Activated CD8-positive, alpha-beta memory T cell treated with anti-CD3 and anti-CD28 coated beads, Interleukin-2, amount 50 U/mL, for 24 hours (primary cell): Measurements from ENCODE around the gene SDHC.
A peak's percentile ranks its signal among the peaks of the same experiment; 100 is the strongest.

ENCODE experiments used
- DNase-seq: peaks from one replicate; pipeline ENCODE4 v3.0.0-alpha.2; 2020; ENCODE audit errors: extremely low read depth

SDHC gene, protein sequence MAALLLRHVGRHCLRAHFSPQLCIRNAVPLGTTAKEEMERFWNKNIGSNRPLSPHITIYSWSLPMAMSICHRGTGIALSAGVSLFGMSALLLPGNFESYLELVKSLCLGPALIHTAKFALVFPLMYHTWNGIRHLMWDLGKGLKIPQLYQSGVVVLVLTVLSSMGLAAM

DNA sequence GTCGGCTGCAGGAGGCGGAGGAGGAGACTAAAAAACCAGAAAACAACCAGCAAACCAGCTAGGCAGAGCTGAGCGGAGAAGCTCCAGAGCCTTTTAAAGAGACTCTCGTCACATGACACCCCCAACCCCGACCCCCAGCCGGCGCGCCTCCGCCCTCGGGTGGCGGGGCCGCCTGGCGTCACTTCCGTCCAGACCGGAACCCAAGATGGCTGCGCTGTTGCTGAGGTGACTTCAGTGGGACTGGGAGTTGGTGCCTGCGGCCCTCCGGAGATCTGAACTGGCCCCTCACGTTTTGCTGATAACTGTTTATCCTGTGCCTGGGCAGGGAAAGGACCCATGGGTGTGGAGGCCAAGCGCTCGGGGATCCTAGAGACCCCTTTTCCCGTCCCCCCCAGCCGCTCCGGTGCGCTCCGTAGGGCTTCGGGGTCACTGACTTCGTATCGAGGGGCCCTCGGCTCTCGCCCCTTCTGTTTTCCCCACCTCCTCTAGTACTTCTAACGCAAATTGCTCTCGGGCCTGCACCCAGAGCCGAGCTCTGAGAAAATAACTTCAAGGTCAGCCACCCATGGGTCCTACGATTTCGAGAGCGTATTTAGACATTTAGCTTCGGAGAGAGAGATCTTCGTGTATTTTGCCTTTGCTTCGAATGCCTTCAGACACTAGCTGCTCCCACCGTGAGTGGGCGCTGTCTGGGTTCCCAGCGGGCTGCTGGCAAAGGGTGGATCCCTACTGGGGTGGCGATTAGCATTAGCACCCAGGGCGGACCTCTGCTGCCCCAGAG, at the start of gene SDHC:
Gene SDHC (plus strand): TSS at position 181 of the 781 bp plus-strand sequence. CDS start 25 bp downstream, at position 206.
- DNase-seq: peak; percentile 63

DNA sequence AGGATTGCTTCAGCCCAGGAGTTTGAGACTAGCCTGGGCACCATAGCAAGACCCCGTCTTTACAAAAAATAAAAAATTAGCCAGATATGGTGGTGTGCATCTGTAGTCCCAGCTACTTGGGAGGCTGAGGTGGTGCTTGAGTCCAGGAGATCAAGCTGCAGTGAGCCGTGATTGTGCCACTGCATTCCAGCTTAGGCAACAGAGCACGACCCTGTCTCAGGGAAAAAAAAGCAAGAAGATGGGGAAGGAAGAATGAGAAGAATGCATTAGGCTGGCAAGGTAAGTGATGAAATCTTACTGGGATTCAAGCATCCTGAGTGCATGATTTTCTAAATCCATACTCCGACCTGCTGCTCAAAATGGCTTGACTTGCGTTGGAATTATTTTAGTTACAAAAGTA, 48.9 kb upstream of the SDHC start:
- no peak for DNase-seq

DNA sequence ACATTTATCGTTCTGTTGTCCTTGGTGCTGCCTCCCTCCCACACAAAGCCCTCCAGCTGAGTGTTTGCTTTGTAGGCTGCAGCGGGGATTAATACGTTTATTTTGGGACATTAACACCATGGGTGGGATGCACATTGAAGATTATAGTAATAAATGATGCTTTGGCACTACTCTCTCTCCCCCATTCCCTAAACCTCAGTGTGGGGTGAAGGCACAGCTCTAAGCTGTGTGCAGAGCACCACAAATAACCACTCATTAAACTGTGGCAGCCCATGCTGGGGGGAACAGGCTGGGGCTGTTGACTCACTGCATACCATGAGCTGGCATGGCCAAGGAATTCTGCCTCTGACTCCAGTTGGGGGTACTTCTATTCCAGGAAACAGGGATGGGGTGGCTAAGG, 48.0 kb upstream of the SDHC start:
- no peak for DNase-seq

DNA sequence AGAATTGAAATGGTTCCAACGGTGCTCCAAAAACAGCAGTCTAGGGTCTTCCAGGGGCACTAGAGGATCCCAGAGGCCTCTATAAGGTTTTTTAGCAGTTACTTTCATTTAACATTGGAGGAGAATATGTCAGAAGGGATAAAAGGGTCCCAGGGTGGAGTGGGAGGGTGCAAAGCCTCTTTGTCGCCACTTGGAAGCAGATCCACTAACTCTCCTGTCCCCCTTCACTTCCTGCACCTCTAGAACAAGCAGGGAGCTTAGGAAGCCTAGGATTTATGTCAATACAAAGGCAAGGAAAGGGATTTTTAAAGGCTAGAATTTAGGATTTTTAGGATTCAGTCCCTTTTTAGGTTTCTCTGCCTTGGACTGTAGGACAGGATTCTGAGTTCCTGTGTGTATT, 47.3 kb upstream of the SDHC start:
- DNase-seq: no peak

DNA sequence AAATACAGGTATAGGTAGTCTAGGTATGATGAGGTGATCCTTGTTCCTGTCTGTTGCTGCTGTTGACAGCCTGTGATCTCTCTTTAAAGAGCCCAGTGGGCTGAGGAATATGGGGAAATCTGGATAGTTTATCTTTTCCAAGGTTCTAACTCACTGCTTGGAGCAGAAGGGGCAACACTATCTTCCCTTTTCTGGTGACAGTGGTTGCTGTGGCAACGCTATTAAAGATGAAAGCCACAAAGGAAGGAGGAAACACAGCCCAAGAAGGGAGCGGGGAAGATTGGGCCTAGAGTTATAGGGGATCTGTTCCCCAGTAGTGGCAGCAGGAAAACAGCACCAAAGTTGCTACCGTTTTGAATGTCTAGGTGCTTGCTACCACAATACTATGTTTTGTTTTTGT, 46.9 kb upstream of the SDHC start:
- no peak for DNase-seq

DNA sequence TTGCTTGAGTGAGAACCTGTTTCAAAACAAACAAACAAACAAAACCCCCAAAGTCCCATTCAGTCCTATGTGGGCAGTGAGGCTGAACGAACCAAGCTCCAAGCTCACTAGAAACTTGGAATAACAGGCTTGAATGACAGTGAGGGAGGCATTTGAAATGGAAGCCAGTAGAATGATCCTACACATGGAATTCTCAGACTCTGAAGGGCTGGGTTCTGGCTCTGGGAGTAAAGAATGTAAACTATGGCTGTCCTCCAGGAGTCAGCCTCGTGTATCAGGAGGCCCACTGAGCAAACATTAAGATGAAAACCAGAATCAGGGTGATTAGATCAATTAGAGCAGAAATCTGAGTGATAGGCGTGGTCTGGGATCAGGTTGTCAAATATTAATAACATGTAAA, 40.8 kb upstream of the SDHC start:
- no peak for DNase-seq

DNA sequence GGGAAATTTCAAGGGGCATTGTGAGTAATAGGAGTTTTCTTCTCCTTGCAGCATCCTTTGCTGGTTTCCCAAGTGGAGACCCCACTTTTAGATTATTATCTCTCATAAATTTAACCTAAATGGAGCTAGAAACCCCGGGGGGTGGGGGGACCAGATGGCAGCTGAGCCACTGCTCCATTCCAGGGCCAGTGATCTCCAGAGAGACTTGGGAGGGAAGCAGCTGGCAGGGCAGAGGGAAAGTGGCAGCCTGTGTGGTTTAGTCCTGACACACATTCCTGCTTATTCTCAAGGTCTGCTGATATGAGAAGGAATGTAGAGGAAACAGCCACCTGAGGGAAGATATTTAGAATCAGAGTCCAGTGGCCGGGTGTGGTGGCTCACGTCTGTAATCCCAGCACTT, 39.3 kb upstream of the SDHC start:
- no peak for DNase-seq

DNA sequence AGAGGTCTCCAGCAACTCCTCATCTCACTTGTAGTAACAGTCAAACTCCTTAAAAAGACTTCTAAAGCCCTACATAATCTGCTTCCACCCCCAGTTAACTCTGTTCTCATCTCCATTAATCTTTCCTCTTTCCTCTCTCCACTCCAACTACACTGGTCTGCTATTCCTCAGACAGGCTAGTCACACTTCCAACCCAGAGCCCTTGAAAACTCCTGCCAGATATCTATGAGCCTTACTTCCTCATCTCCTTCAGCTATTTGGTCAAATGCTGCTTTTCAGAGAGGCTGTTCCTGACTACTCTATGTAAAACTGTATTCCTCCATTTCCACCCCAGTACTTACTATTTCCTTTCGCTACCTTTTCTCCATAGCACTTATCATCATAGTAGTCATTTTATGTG, 31.2 kb upstream of the SDHC start:
- no peak for DNase-seq

DNA sequence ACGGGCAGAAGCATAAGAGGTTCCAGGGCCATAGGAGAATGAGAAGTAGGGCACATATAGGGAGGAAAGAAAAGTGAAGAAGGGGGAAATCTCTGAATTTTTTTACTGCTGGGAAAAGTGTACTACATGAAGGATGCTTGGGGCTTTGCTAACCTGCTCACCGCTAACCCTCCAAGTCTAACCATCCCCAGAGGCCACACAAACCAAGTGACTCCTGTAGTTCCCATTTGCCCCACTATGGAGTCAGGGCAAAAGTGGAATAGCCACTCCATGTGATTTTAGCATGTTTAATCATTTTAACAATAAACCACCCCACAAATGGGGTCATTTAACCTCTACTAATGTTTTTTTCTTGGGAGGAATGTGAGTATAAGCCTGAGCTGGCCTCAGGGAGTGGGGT, 29.1 kb upstream of the SDHC start:
- DNase-seq: no peak

DNA sequence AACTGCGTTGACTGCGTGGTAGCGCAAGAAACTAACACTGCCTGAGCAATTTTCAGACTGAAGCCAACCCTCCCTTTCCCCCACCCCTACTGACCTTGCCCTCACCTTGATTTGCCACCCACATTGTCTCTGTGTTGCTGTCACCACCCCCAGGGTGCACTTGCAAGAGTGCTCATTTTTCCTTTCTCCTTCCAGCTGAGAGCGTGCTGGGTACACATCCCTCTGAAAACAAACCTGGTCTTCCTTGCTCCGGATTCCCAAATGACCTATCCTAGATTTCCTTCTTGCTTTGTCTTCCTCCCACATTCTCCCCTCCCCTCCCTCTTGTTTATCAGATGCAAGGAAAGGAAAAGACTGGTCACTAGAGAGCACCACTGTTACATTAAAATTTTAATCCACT, 28.7 kb upstream of the SDHC start:
- no peak for DNase-seq

DNA sequence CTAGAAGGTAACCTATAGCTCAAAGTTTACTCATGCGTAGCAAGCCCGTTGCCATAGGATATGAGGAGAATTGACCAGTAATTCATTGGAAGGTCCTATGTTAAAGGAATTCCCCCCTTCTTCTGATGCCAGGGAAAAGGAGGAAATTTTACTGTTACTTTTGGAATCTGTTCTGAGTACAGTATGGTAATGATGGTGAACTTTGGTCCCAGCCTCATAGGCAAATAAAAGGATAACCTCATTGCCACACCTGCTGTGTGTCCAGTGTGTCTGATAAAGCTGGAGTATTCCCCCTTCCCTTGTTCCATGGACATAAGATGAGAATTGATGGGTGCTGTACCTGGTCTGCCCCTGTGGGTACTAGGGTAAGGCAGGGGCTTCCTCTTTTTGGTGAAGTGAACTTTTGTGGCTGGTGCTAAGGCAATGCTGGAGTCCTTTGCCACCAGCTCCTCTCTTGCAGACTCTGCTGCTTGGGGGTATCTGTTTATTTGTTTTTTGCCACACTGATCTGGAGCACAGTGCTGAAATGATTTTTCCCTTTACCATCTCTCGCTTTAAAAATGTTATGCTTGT, 26.6 kb upstream of the SDHC start:
- no peak for DNase-seq

DNA sequence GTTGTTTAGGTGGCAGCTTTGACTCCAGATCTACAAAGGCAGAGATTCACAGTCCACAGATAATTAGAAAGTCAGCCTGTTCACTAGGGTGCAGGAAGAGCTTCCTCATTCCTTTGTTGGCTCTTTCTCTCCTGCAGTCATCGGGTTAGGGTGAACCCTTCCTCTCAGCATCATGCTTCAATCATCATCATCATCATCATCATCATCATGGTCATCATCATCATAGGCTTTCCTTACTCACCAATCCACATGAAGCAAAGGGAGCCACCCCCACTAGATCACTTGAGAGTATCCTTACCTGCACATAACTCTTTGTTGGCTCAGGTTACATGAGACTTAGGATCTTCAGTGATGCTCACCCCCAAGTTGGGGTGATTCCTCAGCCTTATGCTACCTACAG, 23.4 kb upstream of the SDHC start:
- DNase-seq: no peak

DNA sequence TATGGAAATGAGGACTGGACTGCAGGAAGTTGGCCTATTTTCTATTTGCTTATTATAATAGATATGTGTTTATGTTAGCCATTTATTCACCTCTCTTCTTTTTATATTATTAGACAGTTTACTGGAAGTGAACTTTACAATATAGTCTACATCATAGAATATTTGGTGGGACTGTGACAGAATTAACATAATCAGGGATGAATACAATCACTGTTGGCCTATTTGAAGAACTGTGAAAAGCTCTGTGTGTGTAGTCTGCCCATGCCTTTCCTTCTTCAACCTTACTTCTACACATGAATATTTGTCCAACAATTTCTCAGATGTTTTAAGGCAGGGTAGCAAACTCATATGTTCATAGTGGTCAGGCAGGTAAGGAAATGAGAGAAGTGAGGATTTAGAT, 16.8 kb upstream of the SDHC start:
- no peak for DNase-seq

DNA sequence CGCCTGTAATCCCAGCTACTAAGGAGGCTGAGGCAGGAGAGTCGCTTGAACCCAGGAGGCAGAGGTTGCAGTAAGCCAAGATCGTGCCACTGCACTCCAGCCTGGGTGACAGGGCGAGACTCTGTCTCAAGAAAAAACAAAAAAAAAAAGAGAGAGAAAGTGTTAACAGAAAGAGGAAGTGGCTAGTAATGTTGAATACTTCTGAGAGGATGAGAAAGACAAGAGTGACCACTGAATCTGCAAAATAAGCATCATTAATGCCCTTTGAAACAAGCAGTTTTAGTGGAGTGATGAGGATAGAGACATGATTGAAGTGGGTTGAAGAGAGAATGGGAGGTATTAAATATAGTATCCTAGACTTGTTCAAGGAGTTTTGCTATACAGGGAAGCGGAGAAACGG, 16.1 kb upstream of the SDHC start:
- no peak for DNase-seq

DNA sequence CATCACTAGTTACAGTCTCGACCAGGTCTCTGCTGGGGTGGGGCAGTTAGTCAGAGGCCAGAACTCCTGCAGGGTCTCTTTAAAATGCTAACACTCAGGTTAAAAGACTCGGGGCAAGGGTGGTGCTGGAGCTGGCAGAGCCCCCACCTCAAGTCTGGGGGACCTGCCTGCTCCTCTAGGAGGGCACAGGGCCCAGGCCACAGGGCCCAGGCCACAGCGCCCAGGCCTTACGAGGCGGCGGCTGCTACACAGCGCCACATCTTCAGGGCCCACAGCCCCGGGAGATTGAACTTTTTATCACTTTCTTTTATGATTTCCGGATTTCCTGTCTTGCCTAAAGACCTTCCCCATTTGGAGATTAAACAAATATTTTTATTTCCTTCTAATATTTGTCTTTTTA, 14.8 kb upstream of the SDHC start:
- DNase-seq: no peak

DNA sequence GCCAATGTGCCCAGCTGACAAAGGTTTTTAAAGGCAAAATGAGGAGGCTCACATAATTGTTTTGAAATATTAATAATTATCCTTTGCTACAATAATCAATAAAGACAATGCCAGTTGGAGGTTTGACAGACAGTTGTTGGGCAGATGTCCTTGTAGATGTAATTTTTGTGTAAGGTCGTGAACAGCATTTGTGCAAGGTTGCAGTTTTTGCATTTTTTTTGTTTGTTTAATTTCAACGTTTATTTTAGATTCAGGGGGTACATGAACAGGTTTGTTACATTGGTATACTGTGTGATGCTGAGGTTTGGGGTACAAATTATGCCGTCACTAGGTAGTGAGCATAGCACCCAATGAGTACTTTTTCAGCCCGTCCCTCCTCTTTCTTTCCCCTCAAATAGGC, 13.7 kb upstream of the SDHC start:
- DNase-seq: no peak

DNA sequence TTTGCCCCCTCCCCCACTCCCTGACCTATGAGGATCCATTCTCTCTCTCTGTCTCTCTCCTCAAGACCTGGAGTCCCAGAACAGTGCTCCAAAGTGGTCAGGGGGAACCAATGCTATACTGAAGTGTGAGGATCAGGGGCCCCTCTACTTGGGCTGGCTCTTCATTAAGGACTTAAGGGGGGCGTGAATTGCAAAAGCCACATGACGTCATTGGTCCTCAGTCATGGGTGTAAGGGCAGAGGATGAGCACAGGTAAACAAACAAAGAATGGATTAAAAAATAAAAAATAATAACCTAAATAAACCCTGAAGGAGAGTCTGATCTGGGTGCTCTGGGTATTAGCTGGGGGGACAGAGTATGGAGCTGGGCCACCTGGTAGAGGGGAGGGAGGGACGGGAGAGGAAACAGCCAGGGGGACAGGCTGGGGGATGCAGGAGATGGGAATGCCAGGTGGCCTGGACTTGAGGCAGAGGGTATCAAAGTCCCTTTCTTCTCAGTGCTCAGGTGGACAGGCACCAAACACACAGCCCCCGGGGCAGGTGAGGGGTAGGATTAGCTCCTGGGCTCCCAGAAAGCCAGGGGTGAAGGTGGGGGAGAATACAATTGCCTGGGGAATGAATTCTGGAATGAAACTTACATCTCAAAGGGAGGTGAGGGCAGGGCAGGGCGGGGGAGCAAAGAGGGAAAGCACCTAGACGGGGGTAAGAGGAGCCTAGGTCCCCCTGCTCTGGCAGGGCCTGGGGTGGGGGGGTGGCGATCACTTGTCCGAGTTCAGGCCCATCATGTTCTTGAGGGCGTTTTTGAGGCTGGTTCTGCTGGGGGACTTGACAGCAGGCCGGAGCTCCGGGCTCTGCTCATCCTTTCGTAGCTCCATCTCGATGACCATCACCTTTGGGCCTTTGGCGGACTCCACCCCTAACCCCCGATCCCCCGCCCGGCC, 9.0 kb upstream of the SDHC start:
- DNase-seq: no peak

DNA sequence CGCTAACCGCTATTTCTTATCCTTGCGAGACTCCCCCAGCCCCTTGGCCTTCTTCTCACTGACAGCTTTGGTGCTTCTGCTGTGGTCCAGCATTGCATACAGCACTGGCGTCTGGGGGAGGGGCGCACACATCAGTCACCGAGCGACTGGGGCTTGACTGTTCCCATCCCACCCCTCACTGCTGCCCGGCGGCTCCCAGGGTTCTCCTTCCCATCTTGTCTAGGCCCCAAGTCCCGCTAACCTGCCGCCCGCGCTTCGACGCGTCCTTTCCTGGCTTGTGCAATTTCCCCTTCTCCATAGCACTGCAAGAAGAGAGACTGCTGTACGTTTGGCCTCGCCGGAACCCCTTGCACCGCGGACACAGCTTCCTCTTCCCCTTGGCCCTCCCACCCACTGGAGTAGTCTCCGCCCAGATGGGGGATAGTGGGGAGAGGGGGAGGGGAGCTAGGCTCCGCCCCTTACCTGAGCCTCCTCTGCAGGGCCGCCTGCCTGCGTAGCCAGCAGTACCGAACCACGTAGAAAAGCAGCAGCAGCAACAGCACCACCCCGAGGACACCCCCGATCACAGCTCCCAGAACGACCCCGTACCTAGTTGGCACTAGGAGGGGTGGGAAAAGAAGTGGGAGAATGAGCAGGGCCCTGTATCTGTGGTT, 8.2 kb upstream of the SDHC start:
- peak; percentile 50 for DNase-seq

DNA sequence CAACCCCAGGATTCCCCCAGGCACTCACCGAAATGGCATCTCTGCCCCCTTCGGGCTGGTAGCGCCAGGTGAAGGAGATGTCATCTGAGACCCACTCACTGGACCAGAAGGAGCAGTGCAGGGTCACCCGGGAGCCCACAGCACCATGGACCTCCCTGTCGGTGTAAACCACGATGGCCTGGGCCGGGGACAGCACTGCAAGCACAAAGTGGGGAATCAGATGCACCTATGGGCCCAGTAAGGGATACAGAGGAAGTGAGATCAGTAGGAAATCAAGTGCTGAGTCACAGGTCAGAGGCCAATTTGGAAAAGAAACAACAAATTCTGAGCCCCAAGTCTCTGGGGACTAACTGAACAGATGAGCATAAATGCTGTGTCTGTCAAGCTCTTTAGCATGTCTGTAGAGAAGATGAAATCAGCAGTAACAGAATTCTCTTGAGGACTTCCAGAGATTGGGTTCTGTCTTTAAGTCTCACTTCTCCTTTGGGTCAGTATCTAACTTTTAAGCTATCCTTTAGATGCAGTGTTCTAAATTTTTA, 6.9 kb upstream of the SDHC start:
- no peak for DNase-seq

DNA sequence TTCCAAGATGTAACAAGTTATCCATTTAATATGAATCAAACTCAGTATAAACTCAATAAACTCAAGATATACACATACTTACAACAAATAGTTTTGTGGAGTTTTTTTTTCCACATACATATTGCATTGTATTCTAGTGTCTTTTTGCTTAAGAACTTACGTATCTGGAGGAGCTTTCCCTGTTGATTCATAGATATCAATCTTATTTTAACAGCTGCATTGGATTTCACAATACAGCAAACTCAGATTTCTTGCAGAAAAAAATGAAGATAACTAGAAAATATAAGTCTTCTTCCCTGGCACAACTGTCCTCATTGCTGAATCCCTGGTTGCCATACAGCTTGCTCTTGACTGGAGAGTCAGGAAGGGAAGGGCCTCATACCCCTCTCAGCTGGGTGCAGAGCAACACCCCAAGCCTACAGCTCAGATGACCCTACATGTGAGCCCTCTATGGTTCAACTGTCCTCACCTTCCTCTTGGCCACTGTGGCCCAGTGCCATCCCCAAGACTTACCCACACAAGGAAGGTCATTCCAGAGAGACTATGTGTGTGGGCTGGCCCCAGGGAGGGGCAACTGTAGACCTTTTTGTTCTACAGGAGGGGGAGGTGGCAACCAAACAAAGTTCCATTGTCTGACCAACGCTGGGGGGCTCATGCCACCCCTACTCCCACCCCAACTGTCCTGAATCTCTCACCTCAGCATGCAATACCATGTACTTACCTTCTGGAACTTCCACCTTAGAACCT, 6.1 kb upstream of the SDHC start:
- no peak for DNase-seq

DNA sequence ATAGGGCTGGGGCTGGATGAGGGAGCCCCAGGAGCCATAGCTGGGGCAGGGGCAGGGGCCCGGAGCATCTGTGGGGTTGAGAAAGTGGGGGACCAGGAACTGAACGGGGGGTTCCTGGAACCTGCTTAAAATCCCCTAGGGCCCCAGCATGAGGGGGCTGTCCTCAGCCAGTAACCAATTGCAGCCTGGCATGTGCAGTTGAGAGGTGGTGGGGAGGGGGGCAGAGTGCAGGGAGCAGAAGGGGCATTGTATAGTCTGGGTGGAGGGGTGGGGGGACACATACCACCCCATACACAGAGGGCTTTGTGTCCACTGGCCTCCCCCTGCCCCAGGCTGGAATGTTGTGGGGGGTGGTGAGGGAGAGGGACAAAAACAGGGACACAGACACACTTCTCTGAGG, 4.3 kb upstream of the SDHC start, which contains the start of gene MPZ:
Gene MPZ (minus strand): TSS at position 101 of the 400 bp plus-strand sequence. CDS start 63 bp downstream, at position 38.
- no peak for DNase-seq
